Activated CD8-positive, alpha-beta memory T cell treated with anti-CD3 and anti-CD28 coated beads, Interleukin-2, amount 10 ng/mL, durations not matched to agents 7 days and 5 days (primary cell): ENCODE measurements around the gene ZNF652. TPM values are rescaled to one million over a fixed set of nuclear protein-coding genes. Genes with fewer than 3 reads are reported as not detected.
A peak's percentile ranks its signal among the peaks of the same experiment; 100 is the strongest.
"Not testable (repeated sequence)": the region's sequence is repeated elsewhere in the genome, so short reads cannot be mapped to it uniquely, and the experiment has no call there.

Source experiments
- ATAC-seq: fragments of 150-1000 bp; cut with Tn5 transposase; one replicate; pipeline ENCODE4 v1.10.0; 2021; ENCODE audit warnings: moderate library complexity
- CTCF ChIA-PET: fragments of 350-600 bp; sonication (Branson Sonifier 250); formaldehyde crosslinking; loops from one replicate; lab custom pipeline; 2021; ENCODE audit warnings: antibody characterized with exemption; lab: Charles Lee
- DNase-seq: peaks from one replicate; pipeline ENCODE4 v3.0.0-alpha.2; 2020
- H3K27ac Mint-ChIP-seq: one replicate; pipeline ENCODE4 v1.8.0; 2021; ENCODE audit warnings: mild to moderate bottlenecking, mixed read lengths
- H3K27me3 Mint-ChIP-seq: one replicate; pipeline ENCODE4 v1.8.0; 2021; ENCODE audit warnings: mixed read lengths
- H3K36me3 Mint-ChIP-seq: one replicate; pipeline ENCODE4 v1.8.0; 2021; ENCODE audit warnings: mild to moderate bottlenecking, mixed read lengths
- H3K4me1 Mint-ChIP-seq: one replicate; pipeline ENCODE4 v1.8.0; 2021; ENCODE audit warnings: mixed read lengths
- H3K4me3 Mint-ChIP-seq: one replicate; pipeline ENCODE4 v1.8.0; 2021; ENCODE audit warnings: mild to moderate bottlenecking, moderate library complexity, mixed read lengths
- H3K9me3 Mint-ChIP-seq: one replicate; pipeline ENCODE4 v1.8.0; 2022; ENCODE audit warnings: low read depth, mixed read lengths
- total RNA-seq, 2 experiments: library from RNA; stranded (reverse); gene quantifications; one replicate each; pipeline ENCODE4 v1.2.3, GENCODE V29; 2021

The ZNF652 gene
- total RNA-seq, 2 experiments from 2014 or later, result 32.2 to 34.4 TPM

- DNase-seq, result no peak
- peaks cover 5% of the 10 kb centered on the region for H3K9me3 Mint-ChIP-seq
- no peak overlapping the region for H3K4me3 Mint-ChIP-seq
- no peak overlapping the region for H3K27ac Mint-ChIP-seq
- CTCF ChIA-PET, result interaction anchor here (0.9 to 1.2 kb wide), 2 partner anchors 14 to 67 kb away, joined by 3 to 4 read pairs; no protein-coding TSS in a partner anchor
- H3K27me3 Mint-ChIP-seq, result no peaks in the 10 kb centered on the region
- H3K36me3 Mint-ChIP-seq, result peaks cover 16% of the 10 kb centered on the region
- peaks cover 6% of the 10 kb centered on the region for H3K4me1 Mint-ChIP-seq
- ATAC-seq, result no peak
Observed at GRCh38 chr17:49381793-49382192, 19.7 kb upstream of the ZNF652 start.

GRCh38 chr17:49381033-49381432 lies 19.0 kb upstream of the ZNF652 start:
- Mint-ChIP-seq H3K4me3 (no peak overlapping the region), H3K9me3 (peaks cover 5% of the 10 kb centered on the region), H3K36me3 (peaks cover 16% of the 10 kb centered on the region), H3K27ac (no peak overlapping the region), H3K27me3 (no peaks in the 10 kb centered on the region), H3K4me1 (peaks cover 2% of the 10 kb centered on the region)
- ATAC-seq (no peak), DNase-seq (no peak)
- CTCF ChIA-PET, result interaction anchor here (0.9 to 1.2 kb wide), 3 partner anchors 13 to 177 kb away, joined by 3 to 4 read pairs (median 3); no protein-coding TSS in a partner anchor

DNA sequence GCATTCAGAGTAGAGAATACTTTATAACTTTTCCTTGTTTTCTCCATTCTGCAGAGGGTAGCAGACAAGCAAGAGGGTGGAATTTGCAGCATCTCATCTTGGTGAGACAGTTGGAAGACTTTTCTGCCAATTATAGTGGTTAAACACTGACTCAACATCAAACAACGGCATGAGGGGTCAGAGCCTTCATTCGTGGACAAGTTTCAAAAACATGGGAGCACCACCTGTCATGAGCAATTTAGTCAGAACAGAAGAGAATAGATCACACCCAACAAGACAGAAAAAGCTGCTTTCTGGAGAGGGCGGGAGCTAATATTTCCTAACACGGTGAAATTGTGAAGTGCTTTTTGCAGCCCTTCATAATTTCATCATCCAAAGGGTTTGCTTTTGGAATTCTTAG lies 17.9 kb upstream of the ZNF652 start:
- CTCF ChIA-PET, result interaction anchor here (1.0 kb wide), 1 partner anchor 178 kb away, joined by 3 read pairs; no protein-coding TSS in a partner anchor
- Mint-ChIP-seq H3K36me3 (peaks cover 16% of the 10 kb centered on the region), H3K27me3 (no peaks in the 10 kb centered on the region), H3K9me3 (peaks cover 5% of the 10 kb centered on the region), H3K4me1 (no peaks in the 10 kb centered on the region), H3K4me3 (no peak overlapping the region), H3K27ac (no peak overlapping the region)
- DNase-seq (no peak), ATAC-seq (no peak)

DNA sequence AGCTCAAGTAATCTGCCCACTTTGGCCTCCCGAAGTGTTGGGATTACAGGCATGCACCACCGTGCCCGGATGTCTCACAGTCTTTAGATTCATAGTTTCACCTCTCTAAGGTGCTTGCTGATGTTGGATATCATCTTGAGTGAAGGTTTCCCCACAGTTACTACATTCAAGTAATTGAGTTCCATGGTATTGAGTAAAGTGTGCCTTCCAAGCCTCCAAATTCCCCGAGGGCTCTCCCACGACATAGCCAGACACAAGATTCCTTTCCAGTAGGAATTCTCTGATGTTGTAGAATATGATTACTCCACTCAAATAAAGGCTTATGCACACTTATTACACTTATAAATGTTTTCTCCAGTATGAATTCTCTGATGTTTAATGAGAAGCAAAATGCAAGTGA lies 16.3 kb upstream of the ZNF652 start:
- Mint-ChIP-seq H3K9me3 (peaks cover 5% of the 10 kb centered on the region), H3K4me3 (no peak overlapping the region), H3K27me3 (no peaks in the 10 kb centered on the region), H3K27ac (no peak overlapping the region), H3K36me3 (peaks cover 16% of the 10 kb centered on the region), H3K4me1 (no peaks in the 10 kb centered on the region)
- DNase-seq (no peak), ATAC-seq (no peak)
- CTCF ChIA-PET, result interaction anchor here (1.0 kb wide), 1 partner anchor 10 kb away, joined by 3 read pairs; no protein-coding TSS in a partner anchor

- peaks cover 16% of the 10 kb centered on the region for H3K36me3 Mint-ChIP-seq
- H3K9me3 Mint-ChIP-seq, result peaks cover 5% of the 10 kb centered on the region
- DNase-seq, result no peak
- no peaks in the 10 kb centered on the region for H3K27me3 Mint-ChIP-seq
- H3K4me1 Mint-ChIP-seq, result no peaks in the 10 kb centered on the region
- H3K4me3 Mint-ChIP-seq, result no peak overlapping the region
- H3K27ac Mint-ChIP-seq, result no peak overlapping the region
- no peak for ATAC-seq
- CTCF ChIA-PET, result interaction anchor here (0.7 to 2.5 kb wide), 4 partner anchors 9 to 319 kb away, joined by 3 to 6 read pairs (median 4); no protein-coding TSS in a partner anchor
Observed at GRCh38 chr17:49375544-49375943, 13.5 kb upstream of the ZNF652 start.

DNA sequence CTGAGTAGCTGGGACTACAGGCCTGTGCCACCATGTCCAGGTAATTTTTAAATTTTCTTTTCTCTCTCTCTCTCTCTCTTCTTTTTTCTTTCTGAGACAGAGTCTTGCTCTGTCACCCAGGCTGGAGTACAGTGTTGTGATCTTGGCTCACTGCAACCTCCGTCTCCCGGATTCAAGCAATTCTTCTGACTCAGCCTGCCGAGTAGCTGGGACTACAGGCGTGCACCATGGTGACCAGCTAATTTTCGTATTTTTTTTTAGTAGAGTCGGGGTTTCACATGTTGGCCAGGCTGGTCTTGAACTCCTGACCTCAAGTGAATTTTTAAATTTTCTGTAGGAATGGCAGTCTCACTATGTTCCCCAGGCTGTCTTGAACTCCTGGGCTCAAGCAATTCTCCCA lies 11.1 kb upstream of the ZNF652 start:
- no peak for ATAC-seq

GRCh38 chr17:49372425-49372824 lies 10.4 kb upstream of the ZNF652 start:
- CTCF ChIA-PET, result interaction anchor here (8.5 kb wide), 1 partner anchor 15 kb away, joined by 67 read pairs; no protein-coding TSS in a partner anchor
- Mint-ChIP-seq H3K4me1 (peaks cover 5% of the 10 kb centered on the region), H3K27ac (no peak overlapping the region), H3K9me3 (no peaks in the 10 kb centered on the region), H3K36me3 (peaks cover 2% of the 10 kb centered on the region), H3K4me3 (no peak overlapping the region), H3K27me3 (no peaks in the 10 kb centered on the region)
- DNase-seq, result no peak
- ATAC-seq, result no peak

More for the DNA sequence above, 11.1 kb upstream of the ZNF652 start:
- CTCF ChIA-PET, result interaction anchor here (0.8 to 1.6 kb wide), 2 partner anchors 57 to 184 kb away, joined by 3 read pairs; no protein-coding TSS in a partner anchor
- H3K27me3 Mint-ChIP-seq, result no peaks in the 10 kb centered on the region
- H3K4me3 Mint-ChIP-seq, result no peak overlapping the region
- no peak overlapping the region for H3K27ac Mint-ChIP-seq
- peaks cover 4% of the 10 kb centered on the region for H3K4me1 Mint-ChIP-seq
- DNase-seq, result no peak
- no peaks in the 10 kb centered on the region for H3K9me3 Mint-ChIP-seq
- H3K36me3 Mint-ChIP-seq, result peaks cover 5% of the 10 kb centered on the region

- CTCF ChIA-PET, result interaction anchor here (1.0 to 8.5 kb wide), 6 partner anchors 12 to 54 kb away, joined by 3 to 150 read pairs (median 16); no protein-coding TSS in a partner anchor
- ATAC-seq (no peak), DNase-seq (no peak)
- Mint-ChIP-seq H3K4me1 (peaks cover 8% of the 10 kb centered on the region), H3K27me3 (no peaks in the 10 kb centered on the region), H3K9me3 (no peaks in the 10 kb centered on the region), H3K36me3 (no peaks in the 10 kb centered on the region), H3K27ac (no peak overlapping the region), H3K4me3 (no peak overlapping the region)
Observed at GRCh38 chr17:49370971-49371834, 9.2 kb upstream of the ZNF652 start.

DNA sequence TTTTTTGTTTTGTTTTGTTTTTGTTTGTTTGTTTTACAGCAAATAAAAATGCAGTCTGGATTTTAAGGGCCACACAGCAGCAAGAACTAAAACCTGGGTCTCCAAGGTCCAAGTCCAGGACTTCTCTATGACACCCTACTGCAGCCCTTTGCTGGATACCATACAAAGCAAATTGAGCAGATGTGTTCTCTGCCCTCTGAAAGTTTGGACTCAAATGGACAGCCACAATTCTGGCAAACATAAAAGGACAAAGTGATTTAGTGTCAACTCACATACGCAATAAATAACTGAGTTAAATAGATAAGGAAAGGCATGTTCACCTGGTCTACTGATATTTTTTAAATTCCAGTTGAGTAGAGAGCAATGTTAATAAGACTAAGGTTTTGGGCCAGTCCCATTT lies 7.7 kb upstream of the ZNF652 start:
- ATAC-seq (no peak), DNase-seq (no peak)
- H3K4me1 Mint-ChIP-seq, result peaks cover 20% of the 10 kb centered on the region
- no peak overlapping the region for H3K27ac Mint-ChIP-seq
- CTCF ChIA-PET, result interaction anchor here (1.3 to 8.5 kb wide), 9 partner anchors 11 to 126 kb away, joined by 3 to 150 read pairs (median 14); no protein-coding TSS in a partner anchor
- no peaks in the 10 kb centered on the region for H3K9me3 Mint-ChIP-seq
- H3K36me3 Mint-ChIP-seq, result no peaks in the 10 kb centered on the region
- no peak overlapping the region for H3K4me3 Mint-ChIP-seq
- no peaks in the 10 kb centered on the region for H3K27me3 Mint-ChIP-seq

DNA sequence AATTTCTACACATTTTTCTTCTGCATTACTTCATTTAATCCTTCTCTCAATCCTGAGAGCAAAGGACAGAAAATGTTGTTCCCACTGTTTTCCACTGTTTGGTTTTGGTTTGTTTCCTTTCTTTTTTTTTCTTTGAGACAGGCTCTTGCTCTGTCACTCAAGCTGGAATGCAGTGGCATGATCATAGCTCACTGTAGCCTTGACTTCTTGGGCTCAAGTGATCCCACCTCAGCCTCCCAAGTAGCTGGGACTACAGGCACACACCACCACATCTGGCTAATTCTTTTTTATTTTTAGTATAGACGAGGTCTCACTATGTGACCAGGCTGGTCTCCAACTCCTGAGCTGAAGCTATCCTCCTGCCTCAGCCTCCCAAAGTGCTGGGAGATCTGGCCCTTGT lies 7.0 kb upstream of the ZNF652 start:
- CTCF ChIA-PET, result interaction anchor here (0.6 to 8.5 kb wide), 35 partner anchors 8 to 426 kb away, joined by 3 to 150 read pairs (median 5); partner anchors contain the start of gene PHB1
- H3K36me3 Mint-ChIP-seq, result no peaks in the 10 kb centered on the region
- DNase-seq (no peak), ATAC-seq (no peak)
- H3K27ac Mint-ChIP-seq, result no peak overlapping the region
- H3K4me3 Mint-ChIP-seq, result no peak overlapping the region
- H3K4me1 Mint-ChIP-seq, result peaks cover 25% of the 10 kb centered on the region
- H3K9me3 Mint-ChIP-seq, result no peaks in the 10 kb centered on the region
- no peaks in the 10 kb centered on the region for H3K27me3 Mint-ChIP-seq

GRCh38 chr17:49365667-49366066 lies 3.6 kb upstream of the ZNF652 start:
- peak; percentile 68 for DNase-seq

DNA sequence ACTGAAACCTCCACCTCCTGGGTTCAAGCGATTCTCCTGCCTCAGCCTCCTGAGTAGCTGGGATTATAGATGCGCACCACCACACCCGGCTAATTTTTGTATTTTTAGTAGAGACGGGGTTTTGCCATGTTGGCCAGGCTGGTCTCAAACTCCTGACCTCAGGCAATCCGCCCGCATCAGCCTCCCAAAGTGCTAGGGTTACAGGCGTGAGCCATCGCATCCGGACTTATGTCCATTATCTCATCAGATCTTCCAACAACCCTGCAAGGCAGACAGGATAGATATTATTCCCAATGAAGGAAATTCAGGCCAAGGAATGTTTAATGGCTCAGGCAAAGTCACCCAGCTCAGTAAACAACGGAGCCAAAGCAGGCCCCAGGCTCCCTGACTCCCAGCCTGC lies 3.1 kb upstream of the ZNF652 start:
- CTCF ChIA-PET, result interaction anchor here (1.1 to 8.5 kb wide), 5 partner anchors 22 to 49 kb away, joined by 3 to 150 read pairs (median 4); partner anchors contain the start of gene PHB1
- H3K4me1 Mint-ChIP-seq, result peaks cover 39% of the 10 kb centered on the region
- not testable (repeated sequence) for DNase-seq, H3K36me3 Mint-ChIP-seq, H3K4me3 Mint-ChIP-seq, H3K27ac Mint-ChIP-seq, H3K27me3 Mint-ChIP-seq, H3K9me3 Mint-ChIP-seq, ATAC-seq

More at GRCh38 chr17:49365667-49366066, 3.6 kb upstream of the ZNF652 start:
- H3K27me3 Mint-ChIP-seq, result no peaks in the 10 kb centered on the region
- H3K9me3 Mint-ChIP-seq, result no peaks in the 10 kb centered on the region
- H3K36me3 Mint-ChIP-seq, result peaks cover under 1% of the 10 kb centered on the region
- peaks cover 34% of the 10 kb centered on the region for H3K4me1 Mint-ChIP-seq
- peak overlapping the region; percentile 68 for H3K27ac Mint-ChIP-seq
- CTCF ChIA-PET, result interaction anchor here (1.1 to 8.5 kb wide), 6 partner anchors 20 to 49 kb away, joined by 3 to 150 read pairs (median 4); partner anchors contain the start of gene PHB1
- ATAC-seq, result no peak
- no peak overlapping the region for H3K4me3 Mint-ChIP-seq

GRCh38 chr17:49364119-49364518 lies 2.1 kb upstream of the ZNF652 start:
- Mint-ChIP-seq H3K36me3 (peaks cover 10% of the 10 kb centered on the region), H3K27ac (no peak overlapping the region), H3K9me3 (no peaks in the 10 kb centered on the region), H3K27me3 (no peaks in the 10 kb centered on the region), H3K4me1 (peaks cover 49% of the 10 kb centered on the region), H3K4me3 (no peak overlapping the region)
- CTCF ChIA-PET, result interaction anchor here (0.6 to 8.5 kb wide), 6 partner anchors 16 to 133 kb away, joined by 3 to 150 read pairs (median 24); no protein-coding TSS in a partner anchor
- DNase-seq, result no peak
- ATAC-seq, result no peak
